Epithelial cell of umbilical artery (primary cell): ENCODE data around the gene PLXNB3. TPM values are rescaled to one million over a fixed set of nuclear protein-coding genes. Genes with fewer than 3 reads are reported as not detected.

Source experiments
- total RNA-seq: library from RNA; depleted of rRNA; stranded (reverse); fragments of >200 nt; gene quantifications from 2 replicates; pipeline ENCODE4 v1.2.3, GENCODE V29; 2014

PLXNB3 gene
- 0.91 and 1.3 TPM in 2 replicates for total RNA-seq

GRCh38 chrX:153763989-153764755 lies at the start of gene PLXNB3:
Gene PLXNB3, plus strand, starts transcription at chrX:153764249. Its CDS starts 1,287 bp downstream, at chrX:153765536.

GRCh38 chrX:153724252-153725038 lies 39.6 kb upstream of the PLXNB3 start, which contains the start of the genes ABCD1 and BCAP31:
Gene ABCD1, plus strand, starts transcription at chrX:153724856. Its CDS starts 411 bp downstream, at chrX:153725267.
Gene BCAP31, minus strand, starts transcription at chrX:153724387. Its CDS starts 1,143 bp downstream, at chrX:153723244.

GRCh38 chrX:153780678-153781427 lies 16.8 kb downstream of the PLXNB3 start, which contains the start of gene SRPK3:
Gene SRPK3, plus strand, starts transcription at chrX:153781041. Its CDS starts 46 bp downstream, at chrX:153781087.

GRCh38 chrX:153794018-153794896 lies 30.2 kb downstream of the PLXNB3 start, which contains the start of the genes IDH3G and SSR4:
Gene IDH3G, minus strand, starts transcription at chrX:153794375. Its CDS starts 49 bp downstream, at chrX:153794326.
Gene SSR4, plus strand, starts transcription at chrX:153794668. Its CDS starts 20 bp downstream, at chrX:153794688.

Other genes starting within 250 kb of the PLXNB3 start
- gene ATP2B3, start 246.6 kb upstream of the PLXNB3 start, total RNA-seq, result not detected in 2 replicates
- gene CCNQ, start 165.1 kb upstream of the PLXNB3 start, total RNA-seq, result 42.6 and 43.9 TPM in 2 replicates
- 0.15 and 0.32 TPM in 2 replicates for gene DUSP9, start 117.0 kb upstream of the PLXNB3 start, total RNA-seq
- gene PNCK, start 90.4 kb upstream of the PLXNB3 start, total RNA-seq, result not detected in 2 replicates
- 3.0 and 6.2 TPM in 2 replicates for gene SLC6A8, start 76.3 kb upstream of the PLXNB3 start, total RNA-seq
- 331 and 335 TPM in 2 replicates for gene BCAP31, start 39.9 kb upstream of the PLXNB3 start, total RNA-seq
- gene ABCD1, start 39.4 kb upstream of the PLXNB3 start, total RNA-seq, result 10.7 and 10.9 TPM in 2 replicates
- gene SRPK3, start 16.8 kb downstream of the PLXNB3 start, total RNA-seq, result 0.32 TPM in 1 of 2 replicates, not detected in the other
- gene IDH3G, start 30.1 kb downstream of the PLXNB3 start, total RNA-seq, result 41.9 and 43.8 TPM in 2 replicates
- 81.6 and 172 TPM in 2 replicates for gene SSR4, start 30.4 kb downstream of the PLXNB3 start, total RNA-seq
- 0.32 TPM in 1 of 2 replicates, not detected in the other for gene PDZD4, start 66.3 kb downstream of the PLXNB3 start, total RNA-seq
- gene L1CAM, start 121.9 kb downstream of the PLXNB3 start, total RNA-seq, result not detected in 2 replicates
- gene AVPR2, start 140.4 kb downstream of the PLXNB3 start, total RNA-seq, result 0.46 TPM in 1 of 2 replicates, not detected in the other
- 72.1 and 92.9 TPM in 2 replicates for gene ARHGAP4, start 162.0 kb downstream of the PLXNB3 start, total RNA-seq
- gene NAA10, start 170.8 kb downstream of the PLXNB3 start, total RNA-seq, result 89.0 and 130 TPM in 2 replicates
- 1.9 and 7.9 TPM in 2 replicates for gene RENBP, start 180.4 kb downstream of the PLXNB3 start, total RNA-seq
- gene HCFC1, start 207.6 kb downstream of the PLXNB3 start, total RNA-seq, result 12.2 and 14.9 TPM in 2 replicates
- gene TMEM187, start 208.5 kb downstream of the PLXNB3 start, total RNA-seq, result 5.0 and 5.2 TPM in 2 replicates